PC-3 (cell line): Measurements from ENCODE around the gene TPRG1. TPM values are rescaled to one million over a fixed set of nuclear protein-coding genes. Genes with fewer than 3 reads are reported as not detected.

Experiments used
- ATAC-seq: fragments of 200-7000 bp; cut with Tn5 transposase; 2 replicates; pipeline ENCODE4 v1.9.1; 2020; ENCODE audit warnings: mild to moderate bottlenecking, moderate library complexity
- BruUV-seq: library from RNA; stranded (reverse); fragments of 400-500 nt; replicated peaks from 2 replicates; lab custom pipeline; 2021; lab: Mats Ljungman, UMichigan
- CTCF ChIA-PET: fragments of 300-600 bp; sonication (Branson Sonifier 250); formaldehyde crosslinking; loops from one replicate; lab custom pipeline; 2022; ENCODE audit warnings: antibody characterized with exemption; lab: Charles Lee
- POLR2A ChIA-PET: fragments of 300-600 bp; sonication (Branson Sonifier 250); formaldehyde crosslinking; loops from one replicate; lab custom pipeline; 2022; ENCODE audit warnings: antibody characterized with exemption; ENCODE audit not compliant: unreplicated experiment; lab: Charles Lee
- DNase-seq: peaks from one replicate; pipeline ENCODE4 v3.0.0-alpha.2; 2015
- H2AFZ ChIP-seq: fragments of 300-600 bp; sonication (generic); 2 replicates; pipeline ENCODE4 v1.6.0; 2016; ENCODE audit warnings: antibody characterized with exemption, low read length
- H3F3A ChIP-seq: fragments of 300-600 bp; sonication (generic); one replicate; pipeline ENCODE4 v1.6.0; 2017; ENCODE audit warnings: antibody characterized with exemption, low read length, control low read depth, mild to moderate bottlenecking; ENCODE audit not compliant: unreplicated experiment
- H3K27ac ChIP-seq: fragments of 300-600 bp; sonication (generic); 2 replicates; pipeline ENCODE4 v1.5.1; 2016; ENCODE audit warnings: mild to moderate bottlenecking, low read length
- H3K27me3 ChIP-seq: fragments of 300-600 bp; sonication (generic); 2 replicates; pipeline ENCODE4 v1.6.1; 2016; ENCODE audit warnings: low read length, mixed read lengths
- H3K36me3 ChIP-seq: fragments of 300-600 bp; sonication (generic); 2 replicates; pipeline ENCODE4 v1.6.1; 2016; ENCODE audit warnings: low read depth, mixed run types, low read length, mixed read lengths
- H3K4me1 ChIP-seq: fragments of 300-600 bp; sonication (generic); 2 replicates; pipeline ENCODE4 v1.5.1; 2016; ENCODE audit warnings: low read length; ENCODE audit not compliant: insufficient read depth
- H3K4me2 ChIP-seq: fragments of 300-600 bp; sonication (generic); 2 replicates; pipeline ENCODE4 v1.6.0; 2016; ENCODE audit warnings: low read length
- H3K4me3 ChIP-seq: fragments of 300-600 bp; sonication (generic); 2 replicates; pipeline ENCODE4 v1.5.1; 2016; ENCODE audit warnings: mild to moderate bottlenecking, low read length, mixed read lengths
- H3K79me2 ChIP-seq: fragments of 300-600 bp; sonication (generic); 2 replicates; pipeline ENCODE4 v1.6.1; 2017; ENCODE audit warnings: low read length, mixed read lengths
- H3K9ac ChIP-seq: fragments of 300-600 bp; sonication (generic); 2 replicates; pipeline ENCODE4 v1.6.0; 2016; ENCODE audit warnings: mild to moderate bottlenecking, low read length
- H3K9me2 ChIP-seq: fragments of 300-600 bp; sonication (generic); replicated peaks from 2 replicates; pipeline ENCODE4 v1.6.1; 2016; ENCODE audit warnings: mixed run types, low read length, mixed read lengths
- H3K9me3 ChIP-seq: fragments of 300-600 bp; sonication (generic); 2 replicates; pipeline ENCODE4 v1.6.1; 2016; ENCODE audit warnings: low read length, mixed read lengths
- H4K20me1 ChIP-seq: fragments of 300-600 bp; sonication (generic); 2 replicates; pipeline ENCODE4 v1.6.1; 2016; ENCODE audit warnings: low read length, mixed read lengths
- EZH2 ChIP-seq: fragments of 300-600 bp; sonication (generic); IDR thresholded peaks from one replicate; pipeline ENCODE4 v1.6.1; 2017; ENCODE audit warnings: antibody characterized with exemption, mild to moderate bottlenecking, low read length; ENCODE audit not compliant: unreplicated experiment
- EZH2phosphoT487 ChIP-seq: fragments of 300-600 bp; sonication (generic); IDR thresholded peaks from 2 replicates; pipeline ENCODE4 v1.6.1; 2018; ENCODE audit warnings: mild to moderate bottlenecking, antibody characterized with exemption, low read length, borderline replicate concordance
- intact Hi-C: fragments of 100-400 bp; cut with micrococcal nuclease; formaldehyde crosslinking; loops from 2 replicates; pipeline ENCODE4 v1.9.0; 2023
- total RNA-seq: library from RNA; depleted of rRNA; stranded (reverse); fragments of >200 nt; gene quantifications from 2 replicates; pipeline ENCODE4 v1.2.3, GENCODE V29; 2014
- TF ChIP-seq, protein P1 (sequence below): fragments of 300-600 bp; sonication (generic); conservative IDR thresholded peaks from 2 replicates; pipeline ENCODE4 v1.5.1; 2017; ENCODE audit warnings: antibody characterized with exemption, low read depth, mild to moderate bottlenecking, low read length

Gene TPRG1
- total RNA-seq, 1 experiment from 2014 or later = 1.2 TPM

DNA sequence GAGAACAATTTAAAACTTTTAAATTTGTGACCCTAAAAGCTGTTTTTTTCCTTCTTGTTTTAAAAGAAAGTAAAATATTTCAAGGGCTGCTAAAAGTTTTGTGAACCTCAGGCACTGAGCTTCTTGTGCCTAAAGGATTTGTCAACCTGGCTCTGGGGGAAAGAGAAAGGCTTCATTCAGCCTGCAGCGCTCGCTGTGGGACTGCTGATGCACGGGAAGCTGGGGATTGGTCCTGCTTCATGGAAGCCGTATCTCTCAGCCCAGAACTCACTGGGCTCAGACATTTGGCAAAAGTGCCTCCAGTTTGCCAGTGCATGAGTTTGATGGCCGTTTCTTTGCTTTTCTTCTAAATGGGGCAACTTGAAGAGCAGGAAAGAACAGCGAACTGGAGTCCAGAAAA, 30.8 kb downstream of the TPRG1 start:
- ATAC-seq (no peak), DNase-seq (no peak)
- H3K9me3 ChIP-seq = no peaks in the 10 kb centered on the region
- no peak overlapping the region for H3K4me2 ChIP-seq
- no peaks in the 10 kb centered on the region for H3K4me1 ChIP-seq
- BruUV-seq = no TSS peak
- H3K4me3 ChIP-seq = no peak overlapping the region
- ChIA-PET CTCF (no interaction called here), POLR2A (no interaction called here)
- no peaks in the 10 kb centered on the region for H3K27me3 ChIP-seq
- no peaks in the 10 kb centered on the region for H3K9me2 ChIP-seq
- H2AFZ ChIP-seq = no peak overlapping the region
- H3K9ac ChIP-seq = no peak overlapping the region
- H3F3A ChIP-seq = no peaks in the 10 kb centered on the region
- TF ChIP-seq, protein P1, sequence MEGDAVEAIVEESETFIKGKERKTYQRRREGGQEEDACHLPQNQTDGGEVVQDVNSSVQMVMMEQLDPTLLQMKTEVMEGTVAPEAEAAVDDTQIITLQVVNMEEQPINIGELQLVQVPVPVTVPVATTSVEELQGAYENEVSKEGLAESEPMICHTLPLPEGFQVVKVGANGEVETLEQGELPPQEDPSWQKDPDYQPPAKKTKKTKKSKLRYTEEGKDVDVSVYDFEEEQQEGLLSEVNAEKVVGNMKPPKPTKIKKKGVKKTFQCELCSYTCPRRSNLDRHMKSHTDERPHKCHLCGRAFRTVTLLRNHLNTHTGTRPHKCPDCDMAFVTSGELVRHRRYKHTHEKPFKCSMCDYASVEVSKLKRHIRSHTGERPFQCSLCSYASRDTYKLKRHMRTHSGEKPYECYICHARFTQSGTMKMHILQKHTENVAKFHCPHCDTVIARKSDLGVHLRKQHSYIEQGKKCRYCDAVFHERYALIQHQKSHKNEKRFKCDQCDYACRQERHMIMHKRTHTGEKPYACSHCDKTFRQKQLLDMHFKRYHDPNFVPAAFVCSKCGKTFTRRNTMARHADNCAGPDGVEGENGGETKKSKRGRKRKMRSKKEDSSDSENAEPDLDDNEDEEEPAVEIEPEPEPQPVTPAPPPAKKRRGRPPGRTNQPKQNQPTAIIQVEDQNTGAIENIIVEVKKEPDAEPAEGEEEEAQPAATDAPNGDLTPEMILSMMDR = no peak
- no peak for TF ChIP-seq EZH2phosphoT487
- TF ChIP-seq EZH2 = no peak
- H3K79me2 ChIP-seq = no peaks in the 10 kb centered on the region
- intact Hi-C loops = no loop called here
- H3K27ac ChIP-seq = no peak overlapping the region
- H3K36me3 ChIP-seq = no peaks in the 10 kb centered on the region
- H4K20me1 ChIP-seq = no peaks in the 10 kb centered on the region

DNA sequence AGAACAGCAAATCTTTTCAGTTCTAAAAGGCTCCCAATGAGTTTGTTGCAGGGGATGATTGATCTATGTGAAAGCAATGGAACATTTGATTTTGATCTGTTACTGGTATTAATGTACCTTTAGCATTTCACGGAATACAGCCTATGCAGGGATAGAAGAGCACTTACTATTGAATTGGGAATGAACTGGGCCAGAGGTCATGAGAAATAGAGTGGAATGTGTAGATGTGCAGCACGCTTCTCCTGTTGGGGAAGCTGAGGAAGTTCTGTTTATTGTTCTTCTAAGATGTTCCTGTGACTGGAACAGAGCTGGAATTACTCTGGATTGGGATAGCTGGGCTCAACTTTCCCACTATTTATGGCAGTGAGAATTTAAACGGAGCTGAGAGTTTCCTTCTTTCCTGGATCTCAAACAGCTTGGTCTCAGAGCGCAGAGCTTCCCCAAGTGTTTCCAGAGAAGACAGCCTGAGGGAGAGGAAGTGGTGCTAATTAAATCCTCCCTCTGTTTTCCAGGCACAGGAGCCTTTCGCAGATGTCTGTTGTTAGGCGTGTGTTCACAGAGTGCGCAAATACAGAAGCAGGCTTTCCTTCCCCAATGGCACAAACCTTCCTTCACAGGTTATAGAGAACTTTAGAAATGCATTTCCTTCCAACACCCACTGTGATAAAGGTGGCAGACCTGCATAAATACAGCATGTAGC, 32.5 kb downstream of the TPRG1 start:
- no peak overlapping the region for H2AFZ ChIP-seq
- POLR2A ChIA-PET = interaction anchor here (0.6 kb wide), 2 partner anchors 232 to 754 kb away, joined by 3 to 6 read pairs; no protein-coding TSS in a partner anchor

DNA sequence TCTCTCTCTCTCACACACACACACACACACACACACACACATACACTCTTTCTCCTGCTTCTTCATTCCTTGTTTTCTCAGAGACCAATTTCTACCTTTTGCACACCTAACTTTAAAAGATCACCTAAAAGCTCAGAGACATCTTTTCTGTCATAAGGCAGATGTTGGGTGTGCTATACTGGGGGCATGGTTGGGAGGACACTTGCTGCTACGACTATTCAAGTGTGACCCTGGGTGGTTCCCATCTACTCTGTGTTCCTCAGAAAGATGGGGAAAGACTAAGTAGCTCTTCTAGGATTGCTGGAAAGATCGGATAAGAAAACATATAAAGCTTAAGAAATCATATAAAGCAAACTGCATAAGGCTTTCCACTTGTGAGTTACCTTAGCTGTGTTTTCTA, 33.2 kb downstream of the TPRG1 start:
- Histone ChIP-seq H3K9me2 (no peaks in the 10 kb centered on the region), H3K4me3 (no peak overlapping the region), H3K36me3 (no peaks in the 10 kb centered on the region), H3K27me3 (no peaks in the 10 kb centered on the region), H2AFZ (no peak overlapping the region), H3K27ac (no peak overlapping the region), H3K79me2 (no peaks in the 10 kb centered on the region), H3K4me2 (no peak overlapping the region), H3K4me1 (no peaks in the 10 kb centered on the region), H3F3A (no peaks in the 10 kb centered on the region), H3K9ac (no peak overlapping the region), H4K20me1 (no peaks in the 10 kb centered on the region), H3K9me3 (no peaks in the 10 kb centered on the region)
- BruUV-seq = no TSS peak
- DNase-seq (no peak), ATAC-seq (no peak)
- CTCF ChIA-PET = no interaction called here
- TF ChIP-seq EZH2phosphoT487 (no peak), EZH2 (no peak)
- intact Hi-C loops = no loop called here
- POLR2A ChIA-PET = interaction anchor here (0.6 kb wide), 1 partner anchor 753 kb away, joined by 3 read pairs; no protein-coding TSS in a partner anchor

More for the DNA sequence above, 32.5 kb downstream of the TPRG1 start:
- H4K20me1 ChIP-seq = no peaks in the 10 kb centered on the region
- no peaks in the 10 kb centered on the region for H3K36me3 ChIP-seq
- no peaks in the 10 kb centered on the region for H3K27me3 ChIP-seq
- ATAC-seq (no peak), DNase-seq (no peak)
- H3K4me3 ChIP-seq = no peak overlapping the region
- no peaks in the 10 kb centered on the region for H3F3A ChIP-seq
- intact Hi-C loops = no loop called here
- no peak overlapping the region for H3K27ac ChIP-seq
- H3K9me2 ChIP-seq = no peaks in the 10 kb centered on the region
- no peak overlapping the region for H3K9ac ChIP-seq
- H3K9me3 ChIP-seq = no peaks in the 10 kb centered on the region
- no peaks in the 10 kb centered on the region for H3K4me1 ChIP-seq
- TF ChIP-seq EZH2 = no peak
- no peak overlapping the region for H3K4me2 ChIP-seq
- no TSS peak for BruUV-seq
- H3K79me2 ChIP-seq = no peaks in the 10 kb centered on the region
- CTCF ChIA-PET = no interaction called here
